Chondrocyte (in vitro differentiated cells): ENCODE measurements around the gene SLC35F4. TPM values are rescaled to one million over a fixed set of nuclear protein-coding genes. Genes with fewer than 3 reads are reported as not detected.

ENCODE experiments used
- DNase-seq: peaks from one replicate; pipeline ENCODE4 v3.0.0; 2021; ENCODE audit warnings: mixed read lengths, low spot score
- H3K27ac Mint-ChIP-seq: one replicate; pipeline ENCODE4 v1.8.0; 2021; ENCODE audit warnings: mild to moderate bottlenecking, moderate library complexity, mixed read lengths; ENCODE audit not compliant: unreplicated experiment
- H3K27me3 Mint-ChIP-seq: 2 replicates; pipeline ENCODE4 v1.8.0; 2021; ENCODE audit warnings: low read depth, mixed read lengths
- H3K36me3 Mint-ChIP-seq: 2 replicates; pipeline ENCODE4 v1.8.0; 2021; ENCODE audit warnings: low read depth, mixed read lengths
- H3K4me1 Mint-ChIP-seq: 2 replicates; pipeline ENCODE4 v1.8.0; 2021; ENCODE audit warnings: low read depth, mild to moderate bottlenecking, mixed read lengths
- H3K4me3 Mint-ChIP-seq: one replicate; pipeline ENCODE4 v1.8.0; 2021; ENCODE audit warnings: mild to moderate bottlenecking, moderate library complexity, mixed read lengths; ENCODE audit not compliant: unreplicated experiment
- H3K9me3 Mint-ChIP-seq: 2 replicates; pipeline ENCODE4 v1.8.0; 2021; ENCODE audit warnings: low read depth, mixed read lengths
- CTCF ChIP-seq: fragments of 200-600 bp; sonication (generic); IDR thresholded peaks from 2 replicates; pipeline ENCODE4 v1.5.0; 2021; ENCODE audit warnings: antibody characterized with exemption, mild to moderate bottlenecking, moderate library complexity
- total RNA-seq: library from RNA; stranded (reverse); gene quantifications from 3 replicates; pipeline ENCODE4 v1.2.1, GENCODE V29; 2021

SLC35F4 gene
- total RNA-seq, 1 donor from 2014 or later: not detected

GRCh38 chr14:57707219-57707618 lies 158.7 kb downstream of the SLC35F4 start:
- DNase-seq: no peak
- no peak overlapping the region for H3K27ac Mint-ChIP-seq
- no peak for TF ChIP-seq CTCF
- H3K9me3 Mint-ChIP-seq: peaks cover 8% of the 10 kb centered on the region
- H3K36me3 Mint-ChIP-seq: no peaks in the 10 kb centered on the region
- H3K27me3 Mint-ChIP-seq: peaks cover 5% of the 10 kb centered on the region
- no peak overlapping the region for H3K4me3 Mint-ChIP-seq
- H3K4me1 Mint-ChIP-seq: no peaks in the 10 kb centered on the region

- DNase-seq: no peak
- Mint-ChIP-seq H3K4me3 (no peak overlapping the region), H3K9me3 (peaks cover 6% of the 10 kb centered on the region), H3K4me1 (no peaks in the 10 kb centered on the region), H3K36me3 (no peaks in the 10 kb centered on the region), H3K27ac (no peak overlapping the region), H3K27me3 (peaks cover 4% of the 10 kb centered on the region)
- TF ChIP-seq CTCF: no peak
Observed at GRCh38 chr14:57704763-57705162, 161.1 kb downstream of the SLC35F4 start.

GRCh38 chr14:57699947-57700346 lies 165.9 kb downstream of the SLC35F4 start:
- Mint-ChIP-seq H3K27me3 (peaks cover 4% of the 10 kb centered on the region), H3K36me3 (no peaks in the 10 kb centered on the region), H3K9me3 (peaks cover 4% of the 10 kb centered on the region), H3K4me3 (no peak overlapping the region), H3K4me1 (no peaks in the 10 kb centered on the region), H3K27ac (no peak overlapping the region)
- TF ChIP-seq CTCF: no peak
- no peak for DNase-seq

- no peaks in the 10 kb centered on the region for H3K4me1 Mint-ChIP-seq
- no peaks in the 10 kb centered on the region for H3K36me3 Mint-ChIP-seq
- H3K27me3 Mint-ChIP-seq: peaks cover 2% of the 10 kb centered on the region
- no peak overlapping the region for H3K4me3 Mint-ChIP-seq
- no peak overlapping the region for H3K27ac Mint-ChIP-seq
- DNase-seq: no peak
- H3K9me3 Mint-ChIP-seq: peaks cover 4% of the 10 kb centered on the region
- peak; percentile 79 for TF ChIP-seq CTCF
Observed at GRCh38 chr14:57692671-57693070, 173.2 kb downstream of the SLC35F4 start.

GRCh38 chr14:57687416-57687815 lies 178.5 kb downstream of the SLC35F4 start:
- no peak for DNase-seq
- Mint-ChIP-seq H3K27me3 (peaks cover 8% of the 10 kb centered on the region), H3K9me3 (no peaks in the 10 kb centered on the region), H3K4me1 (no peaks in the 10 kb centered on the region), H3K36me3 (no peaks in the 10 kb centered on the region), H3K4me3 (no peak overlapping the region), H3K27ac (no peak overlapping the region)
- no peak for TF ChIP-seq CTCF
